Retinal pigment epithelial cell (primary cell): ENCODE measurements around the gene RCOR3.
"Not testable (repeated sequence)": the region's sequence is repeated elsewhere in the genome, so short reads cannot be mapped to it uniquely, and the experiment has no call there.

Experiments
- DNase-seq: peaks from one replicate; pipeline ENCODE4 v3.0.0-alpha.2; 2010; ENCODE audit warnings: low read depth
- H3K4me3 ChIP-seq: 2 replicates; pipeline ENCODE4 v1.5.1; 2011; ENCODE audit warnings: mild to moderate bottlenecking, low read length, control low read depth, moderate library complexity
- CTCF ChIP-seq: conservative IDR thresholded peaks from 2 replicates; pipeline ENCODE4 v1.5.1; 2011; ENCODE audit warnings: low read depth, low read length, control low read depth, inconsistent platforms

Gene RCOR3

GRCh38 chr1:211296396-211296795 is 37.2 kb downstream of the RCOR3 start:
- H3K4me3 ChIP-seq = no peak overlapping the region
- no peak for DNase-seq
- no peak for TF ChIP-seq CTCF

GRCh38 chr1:211305044-211305443 is 45.9 kb downstream of the RCOR3 start:
- no peak for TF ChIP-seq CTCF
- no peak overlapping the region for H3K4me3 ChIP-seq
- no peak for DNase-seq

GRCh38 chr1:211309617-211310016 is 50.5 kb downstream of the RCOR3 start:
- TF ChIP-seq CTCF = no peak
- no peak for DNase-seq
- H3K4me3 ChIP-seq = no peak overlapping the region

- no peak for TF ChIP-seq CTCF
- DNase-seq = no peak
Measured at GRCh38 chr1:211313392-211313791, 54.2 kb downstream of the RCOR3 start.

GRCh38 chr1:211318576-211319280 is 59.6 kb downstream of the RCOR3 start:
- no peak for TF ChIP-seq CTCF
- no peak overlapping the region for H3K4me3 ChIP-seq
- no peak for DNase-seq

More at GRCh38 chr1:211313392-211313791, 54.2 kb downstream of the RCOR3 start:
- no peak overlapping the region for H3K4me3 ChIP-seq

- H3K4me3 ChIP-seq = no peak overlapping the region
- TF ChIP-seq CTCF = no peak
- DNase-seq = no peak
Measured at GRCh38 chr1:211319892-211320291, 60.7 kb downstream of the RCOR3 start.

GRCh38 chr1:211320980-211321379 is 61.8 kb downstream of the RCOR3 start:
- no peak overlapping the region for H3K4me3 ChIP-seq
- DNase-seq = no peak
- no peak for TF ChIP-seq CTCF

- DNase-seq, H3K4me3 ChIP-seq: not testable (repeated sequence)
Measured at GRCh38 chr1:211321646-211322045, 62.5 kb downstream of the RCOR3 start.
